Left hindlimb (tissue), 1 donor: ENCODE data around the gene SMAD5.
A peak's percentile ranks its signal among the peaks of the same experiment; 100 is the strongest.

Experiments used
- DNase-seq: peaks from one replicate; pipeline ENCODE4 v3.0.0-alpha.2; 2018

Gene SMAD5

GRCh38 chr5:136115183-136115865 is 17.3 kb upstream of the SMAD5 start:
- DNase-seq: no peak

- DNase-seq: no peak
Observed at GRCh38 chr5:136120529-136120928, 12.1 kb upstream of the SMAD5 start.

- DNase-seq: no peak
Observed at GRCh38 chr5:136123236-136123768, 9.3 kb upstream of the SMAD5 start.

- no peak for DNase-seq
Observed at GRCh38 chr5:136127560-136127959, 5.1 kb upstream of the SMAD5 start.

GRCh38 chr5:136128481-136128880 is 4.2 kb upstream of the SMAD5 start:
- peak; percentile 60 for DNase-seq

GRCh38 chr5:136129445-136129844 is 3.2 kb upstream of the SMAD5 start:
- no peak for DNase-seq

- no peak for DNase-seq
Observed at GRCh38 chr5:136130581-136130980, 2.1 kb upstream of the SMAD5 start.

- no peak for DNase-seq
Observed at GRCh38 chr5:136132087-136132486, 558 bp upstream of the SMAD5 start.

- DNase-seq: peak; percentile 58
Observed at GRCh38 chr5:136133222-136133921, 727 bp downstream of the SMAD5 start.

- no peak for DNase-seq
Observed at GRCh38 chr5:136133922-136134379, 1.3 kb downstream of the SMAD5 start.

GRCh38 chr5:136134653-136135052 is 2.0 kb downstream of the SMAD5 start:
- DNase-seq: no peak

GRCh38 chr5:136135536-136135935 is 2.9 kb downstream of the SMAD5 start:
- DNase-seq: no peak

GRCh38 chr5:136137497-136138220 is 5.0 kb downstream of the SMAD5 start:
- DNase-seq: no peak

- no peak for DNase-seq
Observed at GRCh38 chr5:136141561-136141960, 8.9 kb downstream of the SMAD5 start.

GRCh38 chr5:136143312-136143711 is 10.7 kb downstream of the SMAD5 start:
- DNase-seq: no peak

- no peak for DNase-seq
Observed at GRCh38 chr5:136143763-136144162, 11.1 kb downstream of the SMAD5 start.

GRCh38 chr5:136145030-136145429 is 12.4 kb downstream of the SMAD5 start:
- no peak for DNase-seq

GRCh38 chr5:136146201-136146600 is 13.6 kb downstream of the SMAD5 start:
- DNase-seq: no peak

- no peak for DNase-seq
Observed at GRCh38 chr5:136147632-136148031, 15.0 kb downstream of the SMAD5 start.

- DNase-seq: no peak
Observed at GRCh38 chr5:136149891-136150290, 17.2 kb downstream of the SMAD5 start.

- DNase-seq: no peak
Observed at GRCh38 chr5:136153581-136154236, 21.1 kb downstream of the SMAD5 start.

GRCh38 chr5:136155078-136155477 is 22.4 kb downstream of the SMAD5 start:
- no peak for DNase-seq

- DNase-seq: no peak
Observed at GRCh38 chr5:136155761-136156160, 23.1 kb downstream of the SMAD5 start.
